ENCODE results near the gene GRID2IP.

Gene GRID2IP

GRCh38 chr7:6502886-6503285, 48.4 kb downstream of the GRID2IP start:
- ChIA-PET POLR2A (no interaction called here), CTCF (no interaction called here)
- TF ChIP-seq FOXK2 (IDR thresholded peaks at IDR 0.05) (no peak), ZNF384 (IDR thresholded peaks at IDR 0.05) (no peak), ARNT (IDR thresholded peaks at IDR 0.05) (no peak), LEF1 (IDR thresholded peaks at IDR 0.05; ENCODE audit: borderline replicate concordance) (no peak)
- no peak for DNase-seq (ENCODE audit: extremely low spot score)

GRCh38 chr7:6501586-6502564, 49.4 kb downstream of the GRID2IP start:
- ChIA-PET CTCF (no interaction called here), POLR2A (no interaction called here)
- no peak for DNase-seq (ENCODE audit: extremely low spot score)
- TF ChIP-seq TARDBP (IDR thresholded peaks at IDR 0.05), result no peak
- TF ChIP-seq CTBP1 (IDR thresholded peaks at IDR 0.05; ENCODE audit: borderline replicate concordance), result no peak
- TF ChIP-seq FOXK2 (IDR thresholded peaks at IDR 0.05), result no peak
- no peak for TF ChIP-seq FOXA1 (IDR thresholded peaks at IDR 0.05)
- no peak for TF ChIP-seq ELF4 (IDR thresholded peaks at IDR 0.05)
- no peak for TF ChIP-seq ARNT (IDR thresholded peaks at IDR 0.05)
- no peak for TF ChIP-seq PKNOX1 (IDR thresholded peaks at IDR 0.05)
- TF ChIP-seq SP1 (IDR thresholded peaks at IDR 0.05), result no peak
- TF ChIP-seq SUZ12 (IDR thresholded peaks at IDR 0.05), result no peak
- no peak for TF ChIP-seq L3MBTL2 (conservative IDR thresholded peaks at IDR 0.05)
- TF ChIP-seq LEF1 (IDR thresholded peaks at IDR 0.05; ENCODE audit: borderline replicate concordance), result no peak
- TF ChIP-seq FOXM1 (IDR thresholded peaks at IDR 0.05; ENCODE audit: borderline replicate concordance), result no peak
- TF ChIP-seq ZNF384 (IDR thresholded peaks at IDR 0.05), result no peak
- no peak for TF ChIP-seq NFRKB (IDR thresholded peaks at IDR 0.05)
- TF ChIP-seq HDGF (IDR thresholded peaks at IDR 0.05; ENCODE audit: borderline replicate concordance), result no peak
- TF ChIP-seq BHLHE40 (IDR thresholded peaks at IDR 0.05; ENCODE audit: borderline replicate concordance), result no peak

- POLR2A ChIA-PET, result no interaction called here
- DNase-seq (ENCODE audit: extremely low spot score), result no peak
- TF ChIP-seq BHLHE40 (IDR thresholded peaks at IDR 0.05; ENCODE audit: borderline replicate concordance) (no peak), SUZ12 (IDR thresholded peaks at IDR 0.05) (no peak), ARNT (IDR thresholded peaks at IDR 0.05) (no peak), HDGF (IDR thresholded peaks at IDR 0.05; ENCODE audit: borderline replicate concordance) (no peak), LEF1 (IDR thresholded peaks at IDR 0.05; ENCODE audit: borderline replicate concordance) (no peak), TARDBP (IDR thresholded peaks at IDR 0.05) (no peak), ELF4 (IDR thresholded peaks at IDR 0.05) (no peak), FOXM1 (IDR thresholded peaks at IDR 0.05; ENCODE audit: borderline replicate concordance) (no peak), PKNOX1 (IDR thresholded peaks at IDR 0.05) (no peak), NFRKB (IDR thresholded peaks at IDR 0.05) (no peak), CTBP1 (IDR thresholded peaks at IDR 0.05; ENCODE audit: borderline replicate concordance) (no peak), FOXA1 (IDR thresholded peaks at IDR 0.05) (no peak), SP1 (IDR thresholded peaks at IDR 0.05) (no peak), L3MBTL2 (conservative IDR thresholded peaks at IDR 0.05) (no peak), FOXK2 (IDR thresholded peaks at IDR 0.05) (no peak), ZNF384 (IDR thresholded peaks at IDR 0.05) (no peak)
- CTCF ChIA-PET, result no interaction called here
Measured at GRCh38 chr7:6500691-6501090, 50.6 kb downstream of the GRID2IP start.

GRCh38 chr7:6497994-6498393, 53.3 kb downstream of the GRID2IP start:
- no peak for DNase-seq (ENCODE audit: extremely low spot score)
- ChIA-PET CTCF (no interaction called here), POLR2A (no interaction called here)
- no peak for TF ChIP-seq TARDBP (IDR thresholded peaks at IDR 0.05)
- no peak for TF ChIP-seq NFRKB (IDR thresholded peaks at IDR 0.05)
- no peak for TF ChIP-seq ZNF384 (IDR thresholded peaks at IDR 0.05)
- TF ChIP-seq SP1 (IDR thresholded peaks at IDR 0.05), result no peak
- TF ChIP-seq ARNT (IDR thresholded peaks at IDR 0.05), result no peak
- no peak for TF ChIP-seq FOXK2 (IDR thresholded peaks at IDR 0.05)
- no peak for TF ChIP-seq SUZ12 (IDR thresholded peaks at IDR 0.05)
- no peak for TF ChIP-seq FOXA1 (IDR thresholded peaks at IDR 0.05)
- no peak for TF ChIP-seq L3MBTL2 (conservative IDR thresholded peaks at IDR 0.05)
- TF ChIP-seq ELF4 (IDR thresholded peaks at IDR 0.05), result no peak
- no peak for TF ChIP-seq CTBP1 (IDR thresholded peaks at IDR 0.05; ENCODE audit: borderline replicate concordance)
- no peak for TF ChIP-seq BHLHE40 (IDR thresholded peaks at IDR 0.05; ENCODE audit: borderline replicate concordance)

- POLR2A ChIA-PET, result no interaction called here
- DNase-seq (ENCODE audit: extremely low spot score), result no peak
- CTCF ChIA-PET, result no interaction called here
- TF ChIP-seq L3MBTL2 (conservative IDR thresholded peaks at IDR 0.05), result no peak
- TF ChIP-seq ELF4 (IDR thresholded peaks at IDR 0.05), result no peak
- no peak for TF ChIP-seq SUZ12 (IDR thresholded peaks at IDR 0.05)
- TF ChIP-seq FOXK2 (IDR thresholded peaks at IDR 0.05), result no peak
- no peak for TF ChIP-seq SP1 (IDR thresholded peaks at IDR 0.05)
- TF ChIP-seq FOXA1 (IDR thresholded peaks at IDR 0.05), result no peak
- TF ChIP-seq NFRKB (IDR thresholded peaks at IDR 0.05), result no peak
- TF ChIP-seq BHLHE40 (IDR thresholded peaks at IDR 0.05; ENCODE audit: borderline replicate concordance), result no peak
- TF ChIP-seq PKNOX1 (IDR thresholded peaks at IDR 0.05), result no peak
- no peak for TF ChIP-seq ZNF384 (IDR thresholded peaks at IDR 0.05)
- no peak for TF ChIP-seq ARNT (IDR thresholded peaks at IDR 0.05)
- TF ChIP-seq HDGF (IDR thresholded peaks at IDR 0.05; ENCODE audit: borderline replicate concordance), result no peak
- no peak for TF ChIP-seq LEF1 (IDR thresholded peaks at IDR 0.05; ENCODE audit: borderline replicate concordance)
Measured at GRCh38 chr7:6497637-6497905, 53.7 kb downstream of the GRID2IP start.

Data from HEK293T (cell line).